Neural progenitor cell (in vitro differentiated cells): ENCODE measurements around the gene INTS15. TPM values are rescaled to one million over a fixed set of nuclear protein-coding genes. Genes with fewer than 3 reads are reported as not detected.

Experiments used
- DNase-seq: peaks from one replicate; pipeline ENCODE4 v3.0.0-alpha.2; 2016; ENCODE audit warnings: low spot score
- H2AFZ ChIP-seq: fragments of 200-600 bp; sonication (generic); replicated peaks from 2 replicates; pipeline ENCODE4 v1.6.1; 2016; ENCODE audit warnings: antibody characterized with exemption
- H3F3A ChIP-seq: fragments of 200-600 bp; sonication (generic); 2 replicates; pipeline ENCODE4 v1.6.1; 2016; ENCODE audit warnings: antibody characterized with exemption, low read depth
- H3K27ac ChIP-seq: fragments of 200-600 bp; sonication (generic); 2 replicates; pipeline ENCODE4 v1.5.1; 2016; ENCODE audit warnings: mild to moderate bottlenecking
- H3K27me3 ChIP-seq: fragments of 200-600 bp; sonication (generic); 2 replicates; pipeline ENCODE4 v1.6.1; 2016; ENCODE audit warnings: mild to moderate bottlenecking, moderate library complexity
- H3K36me3 ChIP-seq: fragments of 200-600 bp; sonication (generic); 2 replicates; pipeline ENCODE4 v1.5.1; 2016
- H3K4me1 ChIP-seq: fragments of 200-600 bp; sonication (generic); 2 replicates; pipeline ENCODE4 v1.6.1; 2016; ENCODE audit warnings: mixed run types
- H3K4me2 ChIP-seq: fragments of 200-600 bp; sonication (generic); 2 replicates; pipeline ENCODE4 v1.6.1; 2016
- H3K4me3 ChIP-seq: fragments of 200-600 bp; sonication (generic); 2 replicates; pipeline ENCODE4 v1.5.1; 2016
- H3K79me2 ChIP-seq: fragments of 200-600 bp; sonication (generic); 2 replicates; pipeline ENCODE4 v1.6.1; 2016; ENCODE audit warnings: low read depth
- H3K9ac ChIP-seq: fragments of 200-600 bp; sonication (generic); 2 replicates; pipeline ENCODE4 v1.6.1; 2016
- H3K9me3 ChIP-seq: fragments of 200-600 bp; sonication (generic); 2 replicates; pipeline ENCODE4 v1.5.1; 2016; ENCODE audit warnings: low read depth
- H4K20me1 ChIP-seq: fragments of 200-600 bp; sonication (generic); 2 replicates; pipeline ENCODE4 v1.6.1; 2016; ENCODE audit warnings: low read depth
- H3K27ac Mint-ChIP-seq: 3 replicates; pipeline ENCODE4 v1.8.0; 2021; ENCODE audit warnings: mixed read lengths
- H3K27me3 Mint-ChIP-seq: 2 replicates; pipeline ENCODE4 v1.8.0; 2022; ENCODE audit warnings: low read depth, mild to moderate bottlenecking, inconsistent platforms, moderate library complexity, mixed read lengths; ENCODE audit not compliant: insufficient read depth
- H3K36me3 Mint-ChIP-seq: 3 replicates; pipeline ENCODE4 v1.8.0; 2021; ENCODE audit warnings: mixed read lengths
- H3K4me1 Mint-ChIP-seq: 3 replicates; pipeline ENCODE4 v1.8.0; 2021; ENCODE audit warnings: mixed read lengths
- H3K4me3 Mint-ChIP-seq: 3 replicates; pipeline ENCODE4 v1.8.0; 2021; ENCODE audit warnings: mild to moderate bottlenecking, moderate library complexity, mixed read lengths
- H3K9me3 Mint-ChIP-seq: 3 replicates; pipeline ENCODE4 v1.8.0; 2020; ENCODE audit warnings: mixed read lengths
- CTCF ChIP-seq: fragments of 200-600 bp; sonication (generic); IDR thresholded peaks from 2 replicates; pipeline ENCODE4 v1.5.1; 2017; ENCODE audit warnings: antibody characterized with exemption, mild to moderate bottlenecking
- EZH2 ChIP-seq: fragments of 200-600 bp; sonication (generic); IDR thresholded peaks from 2 replicates; pipeline ENCODE4 v1.6.1; 2017; ENCODE audit warnings: antibody characterized with exemption, mild to moderate bottlenecking, moderate library complexity
- EZH2phosphoT487 ChIP-seq: fragments of 200-600 bp; sonication (generic); IDR thresholded peaks from 2 replicates; pipeline ENCODE4 v1.6.1; 2017; ENCODE audit warnings: antibody characterized with exemption
- total RNA-seq: library from RNA; depleted of rRNA; stranded (reverse); fragments of >200 nt; gene quantifications from 2 replicates; pipeline ENCODE4 v1.2.3, GENCODE V29; 2015; ENCODE audit warnings: low replicate concordance

Gene INTS15
- total RNA-seq, 1 donor from 2014 or later, result 13.7 TPM

- H3K4me3 ChIP-seq, result no peak overlapping the region
- Mint-ChIP-seq H3K36me3 (no peaks in the 10 kb centered on the region), H3K4me1 (no peaks in the 10 kb centered on the region), H3K4me3 (no peak overlapping the region), H3K9me3 (peaks cover 5% of the 10 kb centered on the region), H3K27ac (no peak overlapping the region), H3K27me3 (peaks cover 3% of the 10 kb centered on the region)
- H3K9ac ChIP-seq, result no peak overlapping the region
- H3F3A ChIP-seq, result no peaks in the 10 kb centered on the region
- H4K20me1 ChIP-seq, result no peaks in the 10 kb centered on the region
- H3K79me2 ChIP-seq, result no peaks in the 10 kb centered on the region
- no peaks in the 10 kb centered on the region for H3K9me3 ChIP-seq
- H3K4me2 ChIP-seq, result no peak overlapping the region
- no peaks in the 10 kb centered on the region for H3K27me3 ChIP-seq
- H3K27ac ChIP-seq, result no peak overlapping the region
- no peaks in the 10 kb centered on the region for H3K4me1 ChIP-seq
- H3K36me3 ChIP-seq, result no peaks in the 10 kb centered on the region
- no peak for TF ChIP-seq CTCF
- no peak for TF ChIP-seq EZH2phosphoT487
- TF ChIP-seq EZH2, result no peak
- no peak overlapping the region for H2AFZ ChIP-seq
- DNase-seq, result no peak
Measured at GRCh38 chr7:6565655-6566054, 24.2 kb upstream of the INTS15 start.

- Histone ChIP-seq H3K4me2 (no peak overlapping the region), H3F3A (no peaks in the 10 kb centered on the region), H3K4me3 (no peak overlapping the region), H3K27ac (no peak overlapping the region), H3K36me3 (no peaks in the 10 kb centered on the region), H3K4me1 (no peaks in the 10 kb centered on the region), H3K79me2 (no peaks in the 10 kb centered on the region), H3K9ac (no peak overlapping the region), H3K27me3 (no peaks in the 10 kb centered on the region), H4K20me1 (no peaks in the 10 kb centered on the region), H3K9me3 (no peaks in the 10 kb centered on the region), H2AFZ (no peak overlapping the region)
- Mint-ChIP-seq H3K36me3 (no peaks in the 10 kb centered on the region), H3K4me1 (no peaks in the 10 kb centered on the region), H3K9me3 (peaks cover 5% of the 10 kb centered on the region), H3K27ac (no peak overlapping the region), H3K27me3 (peaks cover 6% of the 10 kb centered on the region), H3K4me3 (no peak overlapping the region)
- no peak for DNase-seq
- TF ChIP-seq EZH2 (no peak), CTCF (no peak), EZH2phosphoT487 (no peak)
Measured at GRCh38 chr7:6567886-6568285, 21.9 kb upstream of the INTS15 start.

- no peaks in the 10 kb centered on the region for H3K79me2 ChIP-seq
Measured at GRCh38 chr7:6571160-6571779, 18.6 kb upstream of the INTS15 start.

More at GRCh38 chr7:6571160-6571779, 18.6 kb upstream of the INTS15 start:
- no peak overlapping the region for H3K4me3 ChIP-seq
- no peaks in the 10 kb centered on the region for H3K36me3 Mint-ChIP-seq
- H3K4me1 ChIP-seq, result no peaks in the 10 kb centered on the region
- no peaks in the 10 kb centered on the region for H3K9me3 ChIP-seq
- H2AFZ ChIP-seq, result no peak overlapping the region
- H3K27me3 ChIP-seq, result no peaks in the 10 kb centered on the region
- H3K9me3 Mint-ChIP-seq, result peaks cover 5% of the 10 kb centered on the region
- no peaks in the 10 kb centered on the region for H4K20me1 ChIP-seq
- H3K27ac Mint-ChIP-seq, result no peak overlapping the region
- peaks cover 2% of the 10 kb centered on the region for H3K4me1 Mint-ChIP-seq
- H3K36me3 ChIP-seq, result no peaks in the 10 kb centered on the region
- H3K27me3 Mint-ChIP-seq, result peaks cover 12% of the 10 kb centered on the region
- no peak for DNase-seq
- no peak overlapping the region for H3K4me3 Mint-ChIP-seq
- no peak for TF ChIP-seq EZH2phosphoT487
- no peak for TF ChIP-seq CTCF
- TF ChIP-seq EZH2, result no peak
- no peak overlapping the region for H3K4me2 ChIP-seq
- no peak overlapping the region for H3K27ac ChIP-seq
- H3K9ac ChIP-seq, result no peak overlapping the region
- peaks cover 5% of the 10 kb centered on the region for H3F3A ChIP-seq
